Endothelial cell of umbilical vein (primary cell): ENCODE measurements around the gene COQ8A. TPM values are rescaled to one million over a fixed set of nuclear protein-coding genes. Genes with fewer than 3 reads are reported as not detected.

ENCODE experiments used
- BruUV-seq: library from RNA; stranded (reverse); fragments of 400-500 nt; replicated peaks from 2 replicates; lab custom pipeline; 2021; lab: Mats Ljungman, UMichigan
- CTCF ChIA-PET: fragments of 300-600, 350-600 bp; sonication (Branson Sonifier 250); formaldehyde crosslinking; loops from one replicate; lab custom pipeline; 2021; ENCODE audit warnings: antibody characterized with exemption, inconsistent platforms; lab: Charles Lee
- POLR2A ChIA-PET: fragments of 300-600, 350-600 bp; sonication (Branson Sonifier 250); formaldehyde crosslinking; loops from one replicate; lab custom pipeline; 2021; ENCODE audit warnings: antibody characterized with exemption, inconsistent platforms; lab: Charles Lee
- DNase-seq: peaks from one replicate; pipeline ENCODE4 v3.0.0-alpha.2; 2011; ENCODE audit warnings: low read depth, low spot score
- FAIRE-seq: peaks from 2 replicates; lab custom pipeline; 2011; peaks lifted over from hg19 to GRCh38; lab: Jason Lieb, UNC
- H2AFZ ChIP-seq: 2 replicates; pipeline ENCODE4 v1.6.0; 2012; ENCODE audit warnings: low read depth, low read length, control low read depth, inconsistent platforms
- H3K27ac ChIP-seq: 2 replicates; pipeline ENCODE4 v1.5.1; 2011; ENCODE audit warnings: low read depth, mild to moderate bottlenecking, control low read depth, low read length, moderate library complexity; ENCODE audit not compliant: insufficient read depth
- H3K27me3 ChIP-seq, 2 experiments: 2 replicates each; pipeline versions ENCODE4 v1.6.0 to v1.6.1; 2011; ENCODE audit warnings: low read length in 2 of 2, mixed read lengths in 1 of 2; ENCODE audit not compliant: control insufficient read depth in 2 of 2, insufficient read depth in 2 of 2
- H3K36me3 ChIP-seq, 2 experiments: 2 replicates in 1 of 2; 3 replicates in 1 of 2; pipeline ENCODE4 v1.5.1; 2011; ENCODE audit warnings: low read length in 2 of 2, mild to moderate bottlenecking in 1 of 2, moderate library complexity in 1 of 2; ENCODE audit not compliant: control insufficient read depth in 2 of 2, insufficient read depth in 2 of 2; ENCODE audit errors: extremely low read depth in 1 of 2
- H3K4me1 ChIP-seq: 3 replicates; pipeline ENCODE4 v1.5.1; 2011; ENCODE audit warnings: mild to moderate bottlenecking, low read length; ENCODE audit not compliant: control insufficient read depth, insufficient read depth; ENCODE audit errors: extremely low read depth
- H3K4me2 ChIP-seq: 2 replicates; pipeline ENCODE4 v1.6.1; 2011; ENCODE audit warnings: low read length, control low read depth, mixed read lengths; ENCODE audit not compliant: insufficient read depth
- H3K4me3 ChIP-seq, 3 experiments: fragments of 200-600 bp in 1 of 3; sonication (generic), shearing (Covaris generic) in 1 of 3; replicated peaks in 1 of 3; 2 replicates each; pipeline ENCODE4 v1.5.1; 2011 to 2016; ENCODE audit warnings: control low read depth in 3 of 3, low read length in 3 of 3, mild to moderate bottlenecking in 2 of 3, inconsistent platforms in 1 of 3, low read depth in 1 of 3, moderate library complexity in 1 of 3; ENCODE audit not compliant: insufficient read depth in 1 of 3
- H3K79me2 ChIP-seq: 2 replicates; pipeline ENCODE4 v1.6.0; 2012; ENCODE audit warnings: low read length, inconsistent platforms; ENCODE audit not compliant: control insufficient read depth, insufficient read depth
- H3K9ac ChIP-seq: replicated peaks from 2 replicates; pipeline ENCODE3; 2011; ENCODE audit warnings: low read length, control low read depth; ENCODE audit not compliant: insufficient read depth; ENCODE audit errors: extremely low read depth
- H3K9me1 ChIP-seq: replicated peaks from 3 replicates; pipeline ENCODE4 v1.6.0; 2011; ENCODE audit warnings: mild to moderate bottlenecking, low read length; ENCODE audit not compliant: control insufficient read depth, insufficient read depth; ENCODE audit errors: extremely low read depth
- H3K9me3 ChIP-seq: replicated peaks from 2 replicates; pipeline ENCODE4 v1.5.1; 2012; ENCODE audit warnings: low read length, inconsistent platforms; ENCODE audit not compliant: control insufficient read depth, insufficient read depth
- H4K20me1 ChIP-seq: replicated peaks from 2 replicates; pipeline ENCODE3; 2011; ENCODE audit warnings: mild to moderate bottlenecking, low read length; ENCODE audit not compliant: control insufficient read depth, insufficient read depth; ENCODE audit errors: extremely low read depth
- CTCF ChIP-seq, 2 donors: IDR thresholded peaks; 1 replicate in 1 of 2; 2 replicates in 1 of 2; pipeline ENCODE4 v1.5.1; 2011; ENCODE audit warnings: low read length in 2 of 2, mild to moderate bottlenecking in 2 of 2, moderate library complexity in 2 of 2, control low read depth in 1 of 2, inconsistent platforms in 1 of 2, low read depth in 1 of 2; ENCODE audit not compliant: insufficient read depth in 1 of 2; ENCODE audit errors: extremely low read depth in 1 of 2
- EZH2 ChIP-seq: IDR thresholded peaks from 2 replicates; pipeline ENCODE4 v1.6.1; 2012; ENCODE audit warnings: borderline replicate concordance, low read depth, mild to moderate bottlenecking, moderate library complexity, low read length, inconsistent platforms; ENCODE audit not compliant: severe bottlenecking
- FOS ChIP-seq: IDR thresholded peaks from 2 replicates; pipeline ENCODE4 v1.6.1; 2011; ENCODE audit warnings: mild to moderate bottlenecking, low read length, moderate library complexity, borderline replicate concordance; ENCODE audit not compliant: insufficient read depth
- GATA2 ChIP-seq: IDR thresholded peaks from 2 replicates; pipeline ENCODE4 v1.7.0; 2011; ENCODE audit warnings: low read depth, mild to moderate bottlenecking, moderate library complexity, mixed read lengths, low read length; ENCODE audit not compliant: insufficient read length, insufficient read depth
- JUN ChIP-seq: IDR thresholded peaks from 2 replicates; pipeline ENCODE4 v1.6.1; 2011; ENCODE audit warnings: borderline replicate concordance, low read depth; ENCODE audit not compliant: insufficient read length, insufficient read depth
- MAX ChIP-seq: IDR thresholded peaks from 2 replicates; pipeline ENCODE4 v1.6.1; 2011; ENCODE audit not compliant: insufficient read depth, insufficient read length
- MYC ChIP-seq: IDR thresholded peaks from one replicate; pipeline ENCODE4 v1.6.1; 2011; ENCODE audit warnings: mild to moderate bottlenecking, low read depth, low read length
- POLR2A ChIP-seq: IDR thresholded peaks from 2 replicates; pipeline ENCODE4 v1.6.1; 2012; ENCODE audit warnings: low read depth, mild to moderate bottlenecking, control low read depth, low read length
- POLR2AphosphoS5 ChIP-seq: IDR thresholded peaks from 2 replicates; pipeline ENCODE4 v1.6.1; 2012; ENCODE audit warnings: low read depth, mild to moderate bottlenecking, control low read depth, low read length, moderate library complexity; ENCODE audit not compliant: insufficient read depth
- dilution Hi-C: fragments of 300-500 bp; cut with MboI; formaldehyde crosslinking; loops from one replicate; pipeline ENCODE4 v1.15.0; 2019; ENCODE audit warnings: low sequenced_read_pairs; ENCODE audit not compliant: extremely low pct_ligation_motif_present
- intact Hi-C: fragments of 100-400 bp; cut with micrococcal nuclease; formaldehyde crosslinking; loops from one replicate; pipeline ENCODE4 v1.10.0; 2022
- polyA plus RNA-seq, 4 experiments: library from polyadenylated mRNA; depleted of rRNA in 3 of 4; stranded (reverse) in 3 of 4; unstranded in 1 of 4; fragments of >200 nt; gene quantifications; 2 replicates each; pipeline versions ENCODE4 v1.2.1 to v1.2.3, GENCODE V29; 2011 to 2012; ENCODE audit warnings: missing spikeins in 1 of 4
- total RNA-seq: library from RNA; stranded (reverse); gene quantifications from 2 replicates; pipeline ENCODE4 v1.2.3, GENCODE V29; 2021

The COQ8A gene
- total and polyA plus RNA-seq, 2 donors (not counting 3 experiments of a cell fraction or from before 2014, with no cell fraction given) = 6.8 to 9.4 TPM

GRCh38 chr1:227006226-227006796 is 66.2 kb downstream of the COQ8A start:
- no peaks in the 10 kb centered on the region for H3K79me2 ChIP-seq
- CTCF ChIA-PET = no interaction called here
- BruUV-seq = no TSS peak
- no peak for TF ChIP-seq MAX
- TF ChIP-seq POLR2AphosphoS5 = no peak
- no peak for TF ChIP-seq GATA2
- no peak for TF ChIP-seq POLR2A
- TF ChIP-seq FOS = no peak
- no peak for TF ChIP-seq EZH2
- TF ChIP-seq MYC = no peak
- TF ChIP-seq CTCF (IDR thresholded peaks at IDR 0.05; ENCODE audit: extremely low read depth in 1 of 2, insufficient read depth in 1 of 2, low read depth in 1 of 2, low read length in 2 of 2) = no peak
- TF ChIP-seq JUN = no peak
- H3K36me3 ChIP-seq = peaks cover 11 to 15% of the 10 kb centered on the region in 2 experiments
- no peak overlapping the region for H2AFZ ChIP-seq
- no peaks in the 10 kb centered on the region for H3K9me3 ChIP-seq
- H3K9me1 ChIP-seq = no peaks in the 10 kb centered on the region
- DNase-seq = no peak
- H3K4me3 ChIP-seq = no peak overlapping the region
- H3K27ac ChIP-seq = no peak overlapping the region
- no peak for FAIRE-seq
- H4K20me1 ChIP-seq = no peaks in the 10 kb centered on the region
- dilution Hi-C loops = no loop called here
- POLR2A ChIA-PET = no interaction called here
- H3K9ac ChIP-seq = no peak overlapping the region
- H3K4me2 ChIP-seq = no peak overlapping the region
- no peaks in the 10 kb centered on the region for H3K27me3 ChIP-seq
- intact Hi-C loops = no loop called here
- no peaks in the 10 kb centered on the region for H3K4me1 ChIP-seq
